ENCODE results near the gene IPPK.

DNA sequence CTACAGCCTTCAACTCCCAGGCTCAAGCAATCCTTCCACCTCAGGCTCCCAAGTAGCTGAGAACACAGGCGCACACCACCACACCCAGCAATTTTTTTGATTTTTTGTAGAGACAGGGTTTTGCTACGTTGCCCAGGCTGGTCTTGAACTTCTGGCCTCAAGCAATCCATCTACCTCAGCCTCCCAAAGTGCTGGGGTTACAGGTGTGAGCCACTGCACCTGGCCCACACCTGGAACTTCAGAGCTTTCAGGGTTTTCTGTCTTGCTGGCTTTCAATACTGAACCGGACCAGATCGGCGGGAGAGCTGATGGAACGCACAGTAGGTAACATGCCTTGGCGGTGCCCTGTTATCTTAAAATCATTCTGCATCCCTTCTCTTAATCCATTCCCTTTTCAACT is 30.8 kb downstream of the IPPK start:
- TF ChIP-seq, protein P1, sequence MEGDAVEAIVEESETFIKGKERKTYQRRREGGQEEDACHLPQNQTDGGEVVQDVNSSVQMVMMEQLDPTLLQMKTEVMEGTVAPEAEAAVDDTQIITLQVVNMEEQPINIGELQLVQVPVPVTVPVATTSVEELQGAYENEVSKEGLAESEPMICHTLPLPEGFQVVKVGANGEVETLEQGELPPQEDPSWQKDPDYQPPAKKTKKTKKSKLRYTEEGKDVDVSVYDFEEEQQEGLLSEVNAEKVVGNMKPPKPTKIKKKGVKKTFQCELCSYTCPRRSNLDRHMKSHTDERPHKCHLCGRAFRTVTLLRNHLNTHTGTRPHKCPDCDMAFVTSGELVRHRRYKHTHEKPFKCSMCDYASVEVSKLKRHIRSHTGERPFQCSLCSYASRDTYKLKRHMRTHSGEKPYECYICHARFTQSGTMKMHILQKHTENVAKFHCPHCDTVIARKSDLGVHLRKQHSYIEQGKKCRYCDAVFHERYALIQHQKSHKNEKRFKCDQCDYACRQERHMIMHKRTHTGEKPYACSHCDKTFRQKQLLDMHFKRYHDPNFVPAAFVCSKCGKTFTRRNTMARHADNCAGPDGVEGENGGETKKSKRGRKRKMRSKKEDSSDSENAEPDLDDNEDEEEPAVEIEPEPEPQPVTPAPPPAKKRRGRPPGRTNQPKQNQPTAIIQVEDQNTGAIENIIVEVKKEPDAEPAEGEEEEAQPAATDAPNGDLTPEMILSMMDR (IDR thresholded peaks at IDR 0.05 in 8 of 11, conservative IDR thresholded peaks at IDR 0.05 in 3 of 11), result no peak
- TF ChIP-seq POLR2AphosphoS5 (IDR thresholded peaks at IDR 0.05), result no peak
- no peak for TF ChIP-seq POLR2A (IDR thresholded peaks at IDR 0.05)
